Measurements from ENCODE around the gene MECP2. TPM values are rescaled to one million over a fixed set of nuclear protein-coding genes. Genes with fewer than 3 reads are reported as not detected.
A peak's percentile ranks its signal among the peaks of the same experiment; 100 is the strongest.

The MECP2 gene
- total RNA-seq, 1 donor from 2014 or later, result 43.7 TPM

GRCh38 chrX:154090731-154091130 is 6.8 kb downstream of the MECP2 start:
- H3K4me1 Mint-ChIP-seq (ENCODE audit: unreplicated experiment), result peaks cover 24% of the 10 kb centered on the region
- H3K9me3 Mint-ChIP-seq (ENCODE audit: unreplicated experiment), result no peaks in the 10 kb centered on the region
- H3K36me3 Mint-ChIP-seq (ENCODE audit: unreplicated experiment), result peaks cover 7% of the 10 kb centered on the region
- H3K27ac Mint-ChIP-seq (ENCODE audit: unreplicated experiment), result no peak overlapping the region
- H3K4me3 Mint-ChIP-seq (ENCODE audit: unreplicated experiment), result no peak overlapping the region
- no peak for DNase-seq (ENCODE audit: extremely low spot score, unreplicated experiment)
- H3K27me3 Mint-ChIP-seq (ENCODE audit: unreplicated experiment), result no peaks in the 10 kb centered on the region
- TF ChIP-seq CTCF (IDR thresholded peaks at IDR 0.05), result no peak

- Mint-ChIP-seq H3K4me1 (ENCODE audit: unreplicated experiment) (peaks cover 19% of the 10 kb centered on the region), H3K36me3 (ENCODE audit: unreplicated experiment) (peaks cover 14% of the 10 kb centered on the region), H3K27me3 (ENCODE audit: unreplicated experiment) (no peaks in the 10 kb centered on the region), H3K9me3 (ENCODE audit: unreplicated experiment) (no peaks in the 10 kb centered on the region), H3K4me3 (ENCODE audit: unreplicated experiment) (no peak overlapping the region), H3K27ac (ENCODE audit: unreplicated experiment) (no peak overlapping the region)
- no peak for TF ChIP-seq CTCF (IDR thresholded peaks at IDR 0.05)
- no peak for DNase-seq (ENCODE audit: extremely low spot score, unreplicated experiment)
These were observed 12.8 kb downstream of the MECP2 start for GRCh38 chrX:154084449-154085300.

GRCh38 chrX:154083126-154083517 is 14.4 kb downstream of the MECP2 start:
- H3K9me3 Mint-ChIP-seq (ENCODE audit: unreplicated experiment), result no peaks in the 10 kb centered on the region
- H3K27ac Mint-ChIP-seq (ENCODE audit: unreplicated experiment), result no peak overlapping the region
- no peak overlapping the region for H3K4me3 Mint-ChIP-seq (ENCODE audit: unreplicated experiment)
- peaks cover 15% of the 10 kb centered on the region for H3K36me3 Mint-ChIP-seq (ENCODE audit: unreplicated experiment)
- no peak for DNase-seq (ENCODE audit: extremely low spot score, unreplicated experiment)
- H3K27me3 Mint-ChIP-seq (ENCODE audit: unreplicated experiment), result no peaks in the 10 kb centered on the region
- no peak for TF ChIP-seq CTCF (IDR thresholded peaks at IDR 0.05)
- peaks cover 19% of the 10 kb centered on the region for H3K4me1 Mint-ChIP-seq (ENCODE audit: unreplicated experiment)

GRCh38 chrX:154082396-154083125 is 15.0 kb downstream of the MECP2 start:
- no peak overlapping the region for H3K4me3 Mint-ChIP-seq (ENCODE audit: unreplicated experiment)
- no peak for TF ChIP-seq CTCF (IDR thresholded peaks at IDR 0.05)
- H3K4me1 Mint-ChIP-seq (ENCODE audit: unreplicated experiment), result peaks cover 19% of the 10 kb centered on the region
- H3K27ac Mint-ChIP-seq (ENCODE audit: unreplicated experiment), result peak overlapping the region; percentile 75
- H3K9me3 Mint-ChIP-seq (ENCODE audit: unreplicated experiment), result no peaks in the 10 kb centered on the region
- peaks cover 9% of the 10 kb centered on the region for H3K36me3 Mint-ChIP-seq (ENCODE audit: unreplicated experiment)
- H3K27me3 Mint-ChIP-seq (ENCODE audit: unreplicated experiment), result no peaks in the 10 kb centered on the region
- no peak for DNase-seq (ENCODE audit: extremely low spot score, unreplicated experiment)

- no peaks in the 10 kb centered on the region for H3K9me3 Mint-ChIP-seq (ENCODE audit: unreplicated experiment)
- DNase-seq (ENCODE audit: extremely low spot score, unreplicated experiment), result no peak
- peaks cover 23% of the 10 kb centered on the region for H3K4me1 Mint-ChIP-seq (ENCODE audit: unreplicated experiment)
These were observed 20.4 kb downstream of the MECP2 start for GRCh38 chrX:154077101-154077500.

More at GRCh38 chrX:154077101-154077500, 20.4 kb downstream of the MECP2 start:
- peaks cover 2% of the 10 kb centered on the region for H3K36me3 Mint-ChIP-seq (ENCODE audit: unreplicated experiment)
- H3K27me3 Mint-ChIP-seq (ENCODE audit: unreplicated experiment), result no peaks in the 10 kb centered on the region
- no peak for TF ChIP-seq CTCF (IDR thresholded peaks at IDR 0.05)
- no peak overlapping the region for H3K27ac Mint-ChIP-seq (ENCODE audit: unreplicated experiment)
- H3K4me3 Mint-ChIP-seq (ENCODE audit: unreplicated experiment), result no peak overlapping the region
